ENCODE results near the gene KTI12.

The KTI12 gene

DNA sequence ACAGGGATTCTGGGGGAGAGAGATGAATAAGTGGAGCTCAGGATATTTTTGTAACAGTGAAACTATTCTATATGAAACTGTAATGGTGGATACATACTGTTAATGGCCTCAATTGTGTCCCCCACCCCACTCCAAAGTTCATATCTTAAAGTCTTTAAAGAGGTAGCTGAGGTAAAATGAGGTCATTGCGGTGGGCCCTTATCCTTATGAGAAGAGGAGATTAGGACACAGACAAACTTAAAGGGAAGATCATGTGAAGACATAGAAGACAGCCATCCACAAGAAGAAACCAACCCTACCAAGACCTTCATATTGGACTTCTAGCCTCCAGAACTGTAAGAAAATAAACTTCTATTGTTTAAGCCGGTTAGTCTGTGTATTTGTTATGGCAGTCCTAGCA is 11.6 kb upstream of the KTI12 start:
- ChIA-PET CTCF (no interaction called here), POLR2A (ENCODE audit: low non-redundant PET) (no interaction called here)
- no peak overlapping the region for H3K27ac ChIP-seq
- TF ChIP-seq CTCF (conservative IDR thresholded peaks at IDR 0.05; ENCODE audit: low read depth) = no peak
- DNase-seq (ENCODE audit: low spot score) = no peak

DNA sequence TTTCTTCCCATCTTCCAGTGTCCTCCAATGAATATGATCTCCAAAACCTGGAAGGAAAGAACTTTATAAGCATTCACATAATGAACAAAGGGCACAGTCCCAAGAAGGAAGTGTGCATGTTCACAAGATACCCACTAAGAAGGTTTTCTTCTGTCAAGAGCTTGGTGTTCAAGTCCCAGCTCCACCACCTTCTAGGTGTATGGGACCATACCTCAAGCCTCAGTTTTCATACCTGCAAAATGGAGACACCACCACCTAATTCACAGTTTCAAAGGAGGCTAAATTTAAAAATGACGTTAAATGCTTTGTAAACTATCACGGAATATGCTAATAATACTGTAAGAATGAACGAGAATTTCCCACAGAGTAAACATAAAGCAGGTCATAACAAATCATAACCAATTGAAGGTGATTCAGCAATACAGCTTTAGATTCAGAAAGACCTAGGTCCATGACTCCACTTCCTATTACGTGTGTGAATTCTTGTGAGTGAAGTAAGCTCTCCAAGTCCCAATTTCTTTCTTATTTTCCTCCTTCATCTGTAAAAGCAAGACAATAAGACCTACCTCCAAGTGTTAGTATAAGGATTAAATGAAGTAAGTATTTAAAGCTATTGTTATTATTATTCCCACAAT is 8.1 kb upstream of the KTI12 start:
- TF ChIP-seq CTCF (conservative IDR thresholded peaks at IDR 0.05; ENCODE audit: low read depth) = no peak
- POLR2A ChIA-PET (ENCODE audit: low non-redundant PET) = no interaction called here
- peak; percentile 45 for DNase-seq (ENCODE audit: low spot score)
- no peak overlapping the region for H3K27ac ChIP-seq
- CTCF ChIA-PET = no interaction called here

DNA sequence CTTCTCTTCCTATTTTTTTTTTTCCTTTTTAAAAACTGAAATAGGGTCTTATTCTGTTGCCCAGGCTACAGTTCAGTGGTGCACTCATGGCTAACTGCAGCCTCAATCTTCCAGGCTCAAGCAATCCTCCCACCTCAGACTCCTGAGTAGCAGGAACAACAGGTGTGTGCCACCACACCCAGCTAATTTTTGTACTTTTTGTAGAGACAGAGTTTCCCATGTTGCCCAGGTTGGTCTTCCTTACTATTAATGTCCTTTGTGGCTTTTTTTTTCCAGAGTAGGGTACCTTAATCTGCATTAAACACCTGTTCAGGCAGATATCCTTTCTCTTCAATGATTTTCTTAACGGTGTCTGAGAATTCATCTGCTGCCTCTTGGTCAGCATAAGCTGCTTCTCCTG is 4.3 kb upstream of the KTI12 start:
- H3K27ac ChIP-seq = no peak overlapping the region
- TF ChIP-seq CTCF (conservative IDR thresholded peaks at IDR 0.05; ENCODE audit: low read depth) = no peak
- ChIA-PET CTCF (no interaction called here), POLR2A (ENCODE audit: low non-redundant PET) (interaction anchor here (0.6 to 0.7 kb wide), 2 partner anchors 17 to 258 kb away, joined by 3 to 4 read pairs; no protein-coding TSS in a partner anchor)
- DNase-seq (ENCODE audit: low spot score) = no peak

GRCh38 chr1:52037402-52037814 is 3.8 kb upstream of the KTI12 start:
- ChIA-PET CTCF (interaction anchor here (0.6 kb wide), 1 partner anchor 430 kb away, joined by 3 read pairs; no protein-coding TSS in a partner anchor), POLR2A (ENCODE audit: low non-redundant PET) (interaction anchor here (0.6 kb wide), 1 partner anchor 18 kb away, joined by 3 read pairs; no protein-coding TSS in a partner anchor)
- no peak for TF ChIP-seq CTCF (conservative IDR thresholded peaks at IDR 0.05; ENCODE audit: low read depth)
- no peak for DNase-seq (ENCODE audit: low spot score)
- no peak overlapping the region for H3K27ac ChIP-seq

GRCh38 chr1:52034050-52034384 is 407 bp upstream of the KTI12 start:
- H3K27ac ChIP-seq = no peak overlapping the region; the same call in 1 of the 2 replicates
- POLR2A ChIA-PET (ENCODE audit: low non-redundant PET) = no interaction called here
- CTCF ChIA-PET = interaction anchor here (0.6 kb wide), 1 partner anchor 145 kb away, joined by 3 read pairs; no protein-coding TSS in a partner anchor
- DNase-seq (ENCODE audit: low spot score) = no peak
- no peak for TF ChIP-seq CTCF (conservative IDR thresholded peaks at IDR 0.05; ENCODE audit: low read depth)

DNA sequence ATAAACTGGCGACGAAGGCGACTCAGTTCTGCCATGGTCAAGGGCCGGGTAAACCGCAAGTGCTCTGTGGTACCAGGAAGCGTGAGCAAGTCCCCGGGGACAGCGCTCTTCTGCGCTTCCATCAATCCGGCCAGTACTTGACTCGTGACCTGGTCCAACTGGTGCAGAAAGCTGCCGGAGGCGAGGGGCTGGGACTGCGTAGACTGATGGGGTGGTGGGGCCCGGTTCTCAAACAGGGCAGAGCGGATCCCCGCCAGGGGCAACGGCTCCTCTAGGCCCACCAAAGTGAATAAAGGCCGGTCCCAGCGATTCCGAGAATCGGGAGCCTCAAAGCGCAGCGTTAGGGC is 852 bp downstream of the KTI12 start:
- POLR2A ChIA-PET (ENCODE audit: low non-redundant PET) = no interaction called here
- CTCF ChIA-PET = no interaction called here
- H3K27ac ChIP-seq = peak overlapping the region; percentile 83
- TF ChIP-seq CTCF (conservative IDR thresholded peaks at IDR 0.05; ENCODE audit: low read depth) = no peak
- DNase-seq (ENCODE audit: low spot score) = no peak

Measured in RWPE1 (cell line).